Measurements from ENCODE around the gene GMPR.

GMPR gene

DNA sequence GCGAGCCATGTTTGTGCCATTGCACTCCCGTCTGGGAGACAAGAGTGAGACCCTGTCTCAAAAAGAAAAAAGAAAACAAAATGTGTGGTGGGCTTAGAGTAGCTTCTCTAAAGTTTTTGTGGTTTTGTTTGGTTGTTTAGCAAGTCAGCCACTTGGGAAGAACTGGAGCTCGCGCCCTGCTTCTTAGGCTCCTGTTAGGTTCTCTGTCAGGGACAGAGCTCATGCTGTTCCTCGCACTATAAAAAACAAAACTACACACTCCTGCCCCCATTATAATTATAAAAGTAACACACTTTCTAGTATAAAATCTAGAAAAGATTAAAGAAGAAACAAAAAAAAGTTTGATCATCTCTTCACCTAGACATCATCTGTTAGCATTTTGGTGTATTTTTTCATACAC is 33.0 kb downstream of the GMPR start:
- DNase-seq: no peak
- in situ Hi-C loops (cut with HindIII; ENCODE audit: low pct_ligation_motif_present, low sequenced_read_pairs): no loop called here
- no peaks in the 10 kb centered on the region for H3K36me3 ChIP-seq (replicated peaks)

DNA sequence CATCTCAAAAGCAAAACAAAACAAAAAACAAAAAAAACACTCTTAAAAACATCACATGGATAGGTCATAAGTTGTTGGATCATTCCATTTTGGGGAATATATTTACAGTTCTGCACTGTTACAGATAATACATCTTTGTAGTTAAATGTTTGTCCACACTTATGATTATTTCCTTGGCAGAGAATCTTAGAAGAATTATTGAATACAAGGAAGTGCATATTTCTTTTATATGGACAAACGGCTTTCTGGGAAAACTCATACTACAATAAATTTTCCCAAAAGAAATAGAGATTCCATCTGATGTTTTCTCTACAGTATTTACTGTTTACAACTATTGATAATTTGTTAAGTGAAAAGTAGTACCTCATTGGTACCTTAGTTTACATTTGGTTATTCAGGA is 33.8 kb downstream of the GMPR start:
- Histone ChIP-seq H3K27me3 (replicated peaks) (no peaks in the 10 kb centered on the region), H3K27ac (no peak overlapping the region), H3K4me3 (ENCODE audit: low read depth, low read length) (no peak overlapping the region), H3K36me3 (replicated peaks) (no peaks in the 10 kb centered on the region)
- TF ChIP-seq, protein P1, sequence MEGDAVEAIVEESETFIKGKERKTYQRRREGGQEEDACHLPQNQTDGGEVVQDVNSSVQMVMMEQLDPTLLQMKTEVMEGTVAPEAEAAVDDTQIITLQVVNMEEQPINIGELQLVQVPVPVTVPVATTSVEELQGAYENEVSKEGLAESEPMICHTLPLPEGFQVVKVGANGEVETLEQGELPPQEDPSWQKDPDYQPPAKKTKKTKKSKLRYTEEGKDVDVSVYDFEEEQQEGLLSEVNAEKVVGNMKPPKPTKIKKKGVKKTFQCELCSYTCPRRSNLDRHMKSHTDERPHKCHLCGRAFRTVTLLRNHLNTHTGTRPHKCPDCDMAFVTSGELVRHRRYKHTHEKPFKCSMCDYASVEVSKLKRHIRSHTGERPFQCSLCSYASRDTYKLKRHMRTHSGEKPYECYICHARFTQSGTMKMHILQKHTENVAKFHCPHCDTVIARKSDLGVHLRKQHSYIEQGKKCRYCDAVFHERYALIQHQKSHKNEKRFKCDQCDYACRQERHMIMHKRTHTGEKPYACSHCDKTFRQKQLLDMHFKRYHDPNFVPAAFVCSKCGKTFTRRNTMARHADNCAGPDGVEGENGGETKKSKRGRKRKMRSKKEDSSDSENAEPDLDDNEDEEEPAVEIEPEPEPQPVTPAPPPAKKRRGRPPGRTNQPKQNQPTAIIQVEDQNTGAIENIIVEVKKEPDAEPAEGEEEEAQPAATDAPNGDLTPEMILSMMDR (IDR thresholded peaks at IDR 0.05; ENCODE audit: low read depth, low read length, missing control alignments): no peak
- in situ Hi-C loops (cut with HindIII; ENCODE audit: low pct_ligation_motif_present, low sequenced_read_pairs): no loop called here
- DNase-seq: no peak

More for the DNA sequence above, 33.0 kb downstream of the GMPR start:
- no peak overlapping the region for H3K4me3 ChIP-seq (ENCODE audit: low read depth, low read length)
- no peak overlapping the region for H3K27ac ChIP-seq
- TF ChIP-seq, protein P1 (IDR thresholded peaks at IDR 0.05; ENCODE audit: low read depth, low read length, missing control alignments): no peak
- H3K27me3 ChIP-seq (replicated peaks): no peaks in the 10 kb centered on the region

DNA sequence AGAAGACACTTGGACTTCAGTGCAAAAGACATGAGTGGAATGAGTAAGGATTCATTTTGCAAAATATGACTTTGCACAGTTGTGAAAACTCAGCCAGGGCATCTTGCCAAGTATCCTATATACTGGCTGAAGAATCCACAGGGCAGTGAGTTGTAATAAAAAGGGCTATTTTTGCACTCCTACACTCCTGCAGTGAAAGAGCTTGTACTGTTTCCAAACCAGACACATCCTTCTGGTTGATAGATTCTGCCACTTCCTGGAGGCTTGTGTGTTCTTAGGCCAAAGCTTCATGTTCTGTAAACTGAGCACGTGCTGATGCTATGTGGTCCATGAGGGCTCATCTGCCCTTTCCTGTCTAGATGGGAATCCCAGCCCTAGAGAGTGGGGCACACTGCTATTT is 34.9 kb downstream of the GMPR start:
- H3K36me3 ChIP-seq (replicated peaks): no peaks in the 10 kb centered on the region

DNA sequence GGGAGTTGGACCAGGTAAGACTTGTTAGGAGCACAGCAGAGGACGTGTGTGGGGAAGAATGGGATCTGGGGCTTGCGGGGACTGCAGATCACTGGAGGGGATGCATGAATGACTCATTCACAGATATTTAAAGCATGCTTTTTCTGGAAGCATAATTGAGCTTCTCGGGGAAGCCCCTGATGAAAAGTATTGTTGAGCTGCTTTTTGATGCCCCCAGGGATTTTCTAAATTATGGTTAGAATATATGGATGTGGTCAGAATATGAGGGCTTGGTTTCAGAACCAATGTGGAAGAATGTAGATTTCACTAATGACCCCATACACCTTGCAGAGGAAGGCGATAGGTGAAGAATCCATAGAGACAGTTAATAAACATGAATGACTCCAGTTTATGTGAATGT is 36.1 kb downstream of the GMPR start:
- DNase-seq: peak; percentile 5
- Histone ChIP-seq H3K27ac (no peak overlapping the region), H3K27me3 (replicated peaks) (no peaks in the 10 kb centered on the region), H3K4me3 (ENCODE audit: low read depth, low read length) (no peak overlapping the region), H3K36me3 (replicated peaks) (no peaks in the 10 kb centered on the region)
- in situ Hi-C loops (cut with HindIII; ENCODE audit: low pct_ligation_motif_present, low sequenced_read_pairs): no loop called here
- TF ChIP-seq, protein P1 (IDR thresholded peaks at IDR 0.05; ENCODE audit: low read depth, low read length, missing control alignments): no peak

More for the DNA sequence above, 34.9 kb downstream of the GMPR start:
- in situ Hi-C loops (cut with HindIII; ENCODE audit: low pct_ligation_motif_present, low sequenced_read_pairs): no loop called here
- Histone ChIP-seq H3K4me3 (ENCODE audit: low read depth, low read length) (no peak overlapping the region), H3K27me3 (replicated peaks) (no peaks in the 10 kb centered on the region), H3K27ac (no peak overlapping the region)
- DNase-seq: peak; percentile 9
- TF ChIP-seq, protein P1 (IDR thresholded peaks at IDR 0.05; ENCODE audit: low read depth, low read length, missing control alignments): no peak

DNA sequence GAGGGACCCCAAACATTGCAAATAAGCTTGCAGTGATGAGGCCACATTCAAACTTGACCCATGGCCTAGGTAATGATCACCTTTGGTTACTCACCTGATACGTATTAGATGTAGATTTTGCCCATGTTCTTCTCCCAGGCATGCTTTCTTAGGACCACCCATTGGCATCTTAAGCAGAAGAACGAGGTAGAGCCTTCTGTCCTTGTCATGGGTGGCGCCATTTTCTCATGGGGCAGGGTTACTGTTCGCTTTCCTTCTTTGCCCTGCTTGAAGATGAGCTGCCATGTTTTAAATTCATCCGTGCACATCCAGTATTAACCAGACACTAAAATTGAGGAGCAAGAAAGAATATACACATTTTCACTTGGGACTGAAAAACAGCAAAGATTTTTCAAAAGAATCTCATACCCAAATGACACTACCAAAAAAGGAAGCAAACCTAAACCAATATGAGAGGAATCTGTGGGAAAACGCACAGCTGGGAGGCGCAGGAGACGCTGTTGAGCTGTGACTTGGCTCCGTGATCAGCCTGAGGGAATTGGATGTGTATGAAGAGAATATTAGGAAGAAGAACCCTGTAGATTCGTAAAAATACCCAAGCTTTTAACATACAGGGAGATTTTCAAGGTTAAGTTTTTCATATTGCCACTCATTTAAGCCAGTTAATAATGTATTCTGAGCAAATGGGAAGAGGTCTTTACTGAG is 36.6 kb downstream of the GMPR start:
- no peak overlapping the region for H3K27ac ChIP-seq
- in situ Hi-C loops (cut with HindIII; ENCODE audit: low pct_ligation_motif_present, low sequenced_read_pairs): no loop called here
- H3K4me3 ChIP-seq (ENCODE audit: low read depth, low read length): no peak overlapping the region
- H3K27me3 ChIP-seq (replicated peaks): no peaks in the 10 kb centered on the region
- no peaks in the 10 kb centered on the region for H3K36me3 ChIP-seq (replicated peaks)
- no peak for DNase-seq
- TF ChIP-seq, protein P1 (IDR thresholded peaks at IDR 0.05; ENCODE audit: low read depth, low read length, missing control alignments): no peak

All from brain microvascular endothelial cell (primary cell).